Measurements from ENCODE around the gene SUFU.

Gene SUFU

DNA sequence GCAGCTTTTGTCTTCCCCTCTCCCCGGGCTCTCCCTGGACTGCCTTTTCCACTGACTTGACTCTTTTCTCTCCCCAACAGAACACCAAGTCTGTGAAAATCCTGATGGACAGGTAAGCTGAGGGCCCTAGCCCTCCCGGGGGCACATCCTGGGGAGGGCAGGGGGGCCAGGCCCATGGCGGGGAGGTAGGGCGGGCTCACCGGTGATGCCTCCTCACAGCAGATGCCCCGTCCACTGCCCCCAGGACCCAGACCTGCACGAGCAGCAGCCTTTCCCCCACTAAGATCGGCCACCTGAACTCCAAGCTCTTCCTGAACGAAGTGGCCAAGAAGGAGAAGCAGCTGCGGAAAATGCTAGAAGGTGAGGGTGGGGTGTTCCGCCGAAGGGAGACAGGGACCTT lies 152.3 kb downstream of the SUFU start:
- Histone ChIP-seq H3K27me3 (ENCODE audit: control insufficient read depth in 1 of 2, insufficient read depth in 1 of 2, low read length in 2 of 2) (no peaks in the 10 kb centered on the region), H4K8ac (ENCODE audit: low read length) (no peak overlapping the region), H2BK15ac (ENCODE audit: low read depth, poor library complexity, severe bottlenecking) (no peak overlapping the region), H3K9ac (ENCODE audit: low read length) (no peak overlapping the region), H3K36me3 (ENCODE audit: control insufficient read depth in 1 of 2, insufficient read depth in 2 of 2, low read depth in 1 of 2, low read length in 2 of 2) (peaks cover 70 to 75% of the 10 kb centered on the region in 2 experiments), H2AFZ (ENCODE audit: low read depth, low read length) (no peak overlapping the region), H3K4me2 (ENCODE audit: low read length, poor library complexity, severe bottlenecking) (no peak overlapping the region), H2BK120ac (ENCODE audit: low read depth, low read length) (no peak overlapping the region), H3K14ac (ENCODE audit: low read length in 2 of 2) (no peak overlapping the region), H3K4ac (ENCODE audit: low read depth in 1 of 2, low read length in 2 of 2) (no peak overlapping the region), H3K23ac (ENCODE audit: low read length in 2 of 2) (no peak overlapping the region), H3K18ac (ENCODE audit: low read depth in 1 of 2, low read length in 2 of 2) (no peak overlapping the region), H2BK12ac (ENCODE audit: low read length in 2 of 2) (no peak overlapping the region), H2AK5ac (ENCODE audit: low read length, severe bottlenecking) (no peak overlapping the region), H3K27ac (ENCODE audit: low read length, poor library complexity, severe bottlenecking) (no peak overlapping the region), H3K4me3 (ENCODE audit: insufficient read depth in 1 of 2, low read depth in 1 of 2, low read length in 2 of 2) (no peak overlapping the region), H2BK5ac (ENCODE audit: low read depth, low read length, poor library complexity, severe bottlenecking) (no peak overlapping the region), H3K4me1 (ENCODE audit: control insufficient read depth, insufficient read depth, low read depth, low read length) (peaks cover 37% of the 10 kb centered on the region), H4K91ac (ENCODE audit: low read length) (no peak overlapping the region), H3K79me1 (replicated peaks; ENCODE audit: low read length, poor library complexity, severe bottlenecking) (peaks cover 31% of the 10 kb centered on the region), H3K9me3 (ENCODE audit: control insufficient read depth, low read length) (no peaks in the 10 kb centered on the region)
- DNase-seq: no peak
- 98% methylated on average over 12 of the region's 12 CpGs for WGBS

DNA sequence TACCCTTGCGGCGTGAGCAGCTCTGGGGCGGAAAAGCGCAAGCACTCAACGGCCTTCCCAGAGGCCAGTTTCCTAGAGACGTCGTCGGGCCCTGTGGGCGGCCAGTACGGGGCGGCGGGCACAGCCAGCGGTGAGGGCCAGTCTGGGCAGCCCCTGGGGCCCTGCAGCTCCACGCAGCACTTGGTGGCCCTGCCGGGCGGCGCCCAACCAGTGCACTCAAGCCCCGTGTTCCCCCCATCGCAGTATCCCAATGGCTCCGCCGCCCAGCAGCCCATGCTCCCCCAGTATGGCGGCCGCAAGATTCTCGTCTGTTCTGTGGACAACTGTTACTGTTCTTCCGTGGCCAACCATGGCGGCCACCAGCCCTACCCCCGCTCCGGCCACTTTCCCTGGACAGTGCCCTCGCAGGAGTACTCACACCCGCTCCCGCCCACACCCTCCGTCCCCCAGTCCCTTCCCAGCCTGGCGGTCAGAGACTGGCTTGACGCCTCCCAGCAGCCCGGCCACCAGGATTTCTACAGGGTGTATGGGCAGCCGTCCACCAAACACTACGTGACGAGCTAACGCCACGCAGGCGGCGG lies 153.1 kb downstream of the SUFU start:
- H3K36me3 ChIP-seq (ENCODE audit: control insufficient read depth in 1 of 2, insufficient read depth in 2 of 2, low read depth in 1 of 2, low read length in 2 of 2): peaks cover 62 to 67% of the 10 kb centered on the region in 2 experiments
- H3K79me1 ChIP-seq (replicated peaks; ENCODE audit: low read length, poor library complexity, severe bottlenecking): peaks cover 31% of the 10 kb centered on the region
- no peak overlapping the region for H3K4ac ChIP-seq (ENCODE audit: low read depth in 1 of 2, low read length in 2 of 2)
- H3K9me3 ChIP-seq (ENCODE audit: control insufficient read depth, low read length): no peaks in the 10 kb centered on the region
- no peak overlapping the region for H4K8ac ChIP-seq (ENCODE audit: low read length)
- H4K91ac ChIP-seq (ENCODE audit: low read length): peak overlapping the region; percentile 35
- H3K4me1 ChIP-seq (ENCODE audit: control insufficient read depth, insufficient read depth, low read depth, low read length): peaks cover 37% of the 10 kb centered on the region
- H3K27ac ChIP-seq (ENCODE audit: low read length, poor library complexity, severe bottlenecking): no peak overlapping the region
- H3K27me3 ChIP-seq (ENCODE audit: control insufficient read depth in 1 of 2, insufficient read depth in 1 of 2, low read length in 2 of 2): no peaks in the 10 kb centered on the region
- H2BK5ac ChIP-seq (ENCODE audit: low read depth, low read length, poor library complexity, severe bottlenecking): no peak overlapping the region
- no peak overlapping the region for H3K9ac ChIP-seq (ENCODE audit: low read length)
- no peak overlapping the region for H3K23ac ChIP-seq (ENCODE audit: low read length in 2 of 2)
- no peak overlapping the region for H2BK15ac ChIP-seq (ENCODE audit: low read depth, poor library complexity, severe bottlenecking)
- no peak overlapping the region for H3K4me2 ChIP-seq (ENCODE audit: low read length, poor library complexity, severe bottlenecking)
- H3K4me3 ChIP-seq (ENCODE audit: insufficient read depth in 1 of 2, low read depth in 1 of 2, low read length in 2 of 2): peak overlapping the region in 1 of 2 experiments; percentile 6
- H2AFZ ChIP-seq (ENCODE audit: low read depth, low read length): no peak overlapping the region
- no peak overlapping the region for H2BK120ac ChIP-seq (ENCODE audit: low read depth, low read length)
- WGBS: 97% methylated on average over 41 of the region's 42 CpGs
- H3K18ac ChIP-seq (ENCODE audit: low read depth in 1 of 2, low read length in 2 of 2): no peak overlapping the region
- H2BK12ac ChIP-seq (ENCODE audit: low read length in 2 of 2): no peak overlapping the region
- no peak overlapping the region for H2AK5ac ChIP-seq (ENCODE audit: low read length, severe bottlenecking)
- no peak overlapping the region for H3K14ac ChIP-seq (ENCODE audit: low read length in 2 of 2)
- no peak for DNase-seq

DNA sequence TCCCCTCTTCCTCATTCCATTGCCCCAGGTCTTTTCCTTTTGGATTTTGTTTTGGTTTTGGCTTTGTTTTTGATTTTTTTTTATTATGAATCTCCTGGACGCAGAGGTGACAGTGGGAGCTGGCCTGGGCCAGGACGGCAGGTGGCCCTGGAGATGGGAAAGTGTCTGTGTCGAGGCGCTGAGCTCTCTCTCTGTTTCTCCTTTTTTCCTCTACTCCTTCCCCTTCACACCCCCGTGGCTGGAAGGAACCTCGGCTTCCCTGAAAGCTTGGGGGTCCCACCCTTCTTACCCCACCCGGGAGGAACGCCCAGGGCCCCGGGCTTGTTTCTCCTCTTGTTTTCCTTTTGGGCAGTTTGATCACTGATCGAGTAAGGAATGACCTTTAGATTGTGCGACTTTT lies 153.7 kb downstream of the SUFU start:
- 95% methylated on average over 9 of the region's 11 CpGs for WGBS
- no peak overlapping the region for H2AFZ ChIP-seq (ENCODE audit: low read depth, low read length)

DNA sequence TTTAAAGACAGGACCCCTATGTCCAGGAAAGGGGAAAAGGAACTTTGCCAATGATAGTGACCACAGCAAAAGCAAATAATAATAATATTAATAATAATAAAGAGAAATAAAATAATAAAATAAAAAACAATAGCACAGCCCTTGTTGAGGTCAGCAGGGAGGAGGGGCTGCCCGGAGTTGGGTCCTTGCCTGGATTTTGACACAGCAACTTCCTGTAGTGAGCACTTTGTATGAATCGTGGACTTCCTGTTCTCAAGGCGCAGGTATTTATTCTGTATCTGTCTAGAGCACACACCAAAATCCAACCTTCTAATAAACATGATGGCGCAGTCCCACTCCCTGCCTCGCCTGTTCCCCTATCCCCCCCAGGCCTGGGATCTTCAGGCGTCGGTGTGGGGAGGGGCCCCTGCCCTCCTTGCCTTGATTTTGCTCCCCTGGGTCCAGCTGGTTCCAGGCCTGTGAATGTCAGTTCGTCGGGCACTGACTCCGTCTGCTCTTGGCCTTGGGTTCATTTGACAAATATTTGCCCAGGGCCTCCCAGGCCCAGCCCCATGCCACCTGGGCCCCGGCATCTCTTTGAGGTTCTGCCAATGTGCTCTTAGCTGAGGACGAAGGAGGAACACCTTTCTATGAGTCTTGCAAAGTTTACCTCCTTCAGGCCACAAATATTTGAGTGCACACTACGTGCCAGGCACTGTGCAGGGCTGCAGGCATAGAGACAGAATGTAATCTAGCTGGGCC lies 154.4 kb downstream of the SUFU start:
- H2BK15ac ChIP-seq (ENCODE audit: low read depth, poor library complexity, severe bottlenecking): no peak overlapping the region
- H2BK5ac ChIP-seq (ENCODE audit: low read depth, low read length, poor library complexity, severe bottlenecking): no peak overlapping the region

More for the DNA sequence above, 153.7 kb downstream of the SUFU start:
- no peak for DNase-seq
- Histone ChIP-seq H2AK5ac (ENCODE audit: low read length, severe bottlenecking) (no peak overlapping the region), H2BK15ac (ENCODE audit: low read depth, poor library complexity, severe bottlenecking) (no peak overlapping the region), H2BK120ac (ENCODE audit: low read depth, low read length) (no peak overlapping the region), H3K4me1 (ENCODE audit: control insufficient read depth, insufficient read depth, low read depth, low read length) (peaks cover 34% of the 10 kb centered on the region), H2BK12ac (ENCODE audit: low read length in 2 of 2) (no peak overlapping the region), H3K14ac (ENCODE audit: low read length in 2 of 2) (no peak overlapping the region), H3K27ac (ENCODE audit: low read length, poor library complexity, severe bottlenecking) (no peak overlapping the region), H3K9me3 (ENCODE audit: control insufficient read depth, low read length) (no peaks in the 10 kb centered on the region), H3K79me1 (replicated peaks; ENCODE audit: low read length, poor library complexity, severe bottlenecking) (peaks cover 31% of the 10 kb centered on the region), H3K9ac (ENCODE audit: low read length) (no peak overlapping the region), H3K27me3 (ENCODE audit: control insufficient read depth in 1 of 2, insufficient read depth in 1 of 2, low read length in 2 of 2) (no peaks in the 10 kb centered on the region), H2BK5ac (ENCODE audit: low read depth, low read length, poor library complexity, severe bottlenecking) (no peak overlapping the region), H3K36me3 (ENCODE audit: control insufficient read depth in 1 of 2, insufficient read depth in 2 of 2, low read depth in 1 of 2, low read length in 2 of 2) (peaks cover 59 to 62% of the 10 kb centered on the region in 2 experiments), H4K8ac (ENCODE audit: low read length) (no peak overlapping the region), H3K4me2 (ENCODE audit: low read length, poor library complexity, severe bottlenecking) (no peak overlapping the region), H3K18ac (ENCODE audit: low read depth in 1 of 2, low read length in 2 of 2) (no peak overlapping the region), H3K23ac (ENCODE audit: low read length in 2 of 2) (no peak overlapping the region), H3K4me3 (ENCODE audit: insufficient read depth in 1 of 2, low read depth in 1 of 2, low read length in 2 of 2) (no peak overlapping the region), H4K91ac (ENCODE audit: low read length) (no peak overlapping the region), H3K4ac (ENCODE audit: low read depth in 1 of 2, low read length in 2 of 2) (no peak overlapping the region)

More for the DNA sequence above, 154.4 kb downstream of the SUFU start:
- Histone ChIP-seq H3K27ac (ENCODE audit: low read length, poor library complexity, severe bottlenecking) (no peak overlapping the region), H4K8ac (ENCODE audit: low read length) (no peak overlapping the region), H3K18ac (ENCODE audit: low read depth in 1 of 2, low read length in 2 of 2) (no peak overlapping the region), H3K4me2 (ENCODE audit: low read length, poor library complexity, severe bottlenecking) (no peak overlapping the region), H3K4ac (ENCODE audit: low read depth in 1 of 2, low read length in 2 of 2) (no peak overlapping the region), H3K27me3 (ENCODE audit: control insufficient read depth in 1 of 2, insufficient read depth in 1 of 2, low read length in 2 of 2) (no peaks in the 10 kb centered on the region), H3K9ac (ENCODE audit: low read length) (no peak overlapping the region), H3K4me3 (ENCODE audit: insufficient read depth in 1 of 2, low read depth in 1 of 2, low read length in 2 of 2) (no peak overlapping the region), H2BK12ac (ENCODE audit: low read length in 2 of 2) (no peak overlapping the region), H3K4me1 (ENCODE audit: control insufficient read depth, insufficient read depth, low read depth, low read length) (peaks cover 32% of the 10 kb centered on the region), H3K9me3 (ENCODE audit: control insufficient read depth, low read length) (no peaks in the 10 kb centered on the region), H3K14ac (ENCODE audit: low read length in 2 of 2) (no peak overlapping the region), H4K91ac (ENCODE audit: low read length) (no peak overlapping the region), H3K36me3 (ENCODE audit: control insufficient read depth in 1 of 2, insufficient read depth in 2 of 2, low read depth in 1 of 2, low read length in 2 of 2) (peaks cover 56 to 59% of the 10 kb centered on the region in 2 experiments), H2AFZ (ENCODE audit: low read depth, low read length) (no peak overlapping the region), H3K79me1 (replicated peaks; ENCODE audit: low read length, poor library complexity, severe bottlenecking) (peaks cover 31% of the 10 kb centered on the region), H2AK5ac (ENCODE audit: low read length, severe bottlenecking) (no peak overlapping the region), H2BK120ac (ENCODE audit: low read depth, low read length) (no peak overlapping the region), H3K23ac (ENCODE audit: low read length in 2 of 2) (peak overlapping the region in 1 of 2 experiments; percentile 20)
- no peak for DNase-seq
- 91% methylated on average over 13 of the region's 13 CpGs for WGBS

All from mesenchymal stem cell (in vitro differentiated cells and primary cell).